HCT116 (cell line): ENCODE data around the gene ATAT1.
"Not testable (repeated sequence)": the region's sequence is repeated elsewhere in the genome, so short reads cannot be mapped to it uniquely, and the experiment has no call there.

Experiments used
- ATF3 ChIP-seq: IDR thresholded peaks from 2 replicates; pipeline ENCODE4 v1.6.1; 2012
- CEBPB ChIP-seq: IDR thresholded peaks from 2 replicates; pipeline ENCODE4 v1.6.1; 2012; ENCODE audit warnings: low read depth
- EGR1 ChIP-seq: IDR thresholded peaks from 2 replicates; pipeline ENCODE4 v1.6.1; 2012; ENCODE audit warnings: low read depth
- EZH2 ChIP-seq: fragments of 200-600 bp; sonication (generic); IDR thresholded peaks from 2 replicates; pipeline ENCODE4 v1.6.1; 2017; ENCODE audit warnings: antibody characterized with exemption, mixed run types
- EZH2phosphoT487 ChIP-seq: fragments of 200-600 bp; IDR thresholded peaks from 2 replicates; pipeline ENCODE4 v1.6.1; 2018; ENCODE audit warnings: antibody characterized with exemption, borderline replicate concordance
- FOSL1 ChIP-seq: IDR thresholded peaks from 2 replicates; pipeline ENCODE4 v1.6.1; 2012; ENCODE audit warnings: low read depth
- JUND ChIP-seq: IDR thresholded peaks from 2 replicates; pipeline ENCODE4 v1.6.1; 2012
- MAX ChIP-seq: IDR thresholded peaks from 2 replicates; pipeline ENCODE4 v1.6.1; 2012
- POLR2A ChIP-seq: IDR thresholded peaks from 2 replicates; pipeline ENCODE4 v1.7.0; 2011; ENCODE audit warnings: borderline replicate concordance; ENCODE audit not compliant: insufficient read depth, insufficient read length; ENCODE audit errors: extremely low read depth
- POLR2AphosphoS5 ChIP-seq: IDR thresholded peaks from 2 replicates; pipeline ENCODE4 v1.6.1; 2011; ENCODE audit warnings: mild to moderate bottlenecking, low read depth, low read length, moderate library complexity
- RAD21 ChIP-seq: IDR thresholded peaks from 2 replicates; pipeline ENCODE4 v1.6.1; 2012; ENCODE audit warnings: low read depth, mild to moderate bottlenecking
- REST ChIP-seq: IDR thresholded peaks from 2 replicates; pipeline ENCODE4 v1.6.1; 2012; ENCODE audit warnings: low read depth
- SIN3A ChIP-seq: IDR thresholded peaks from 2 replicates; pipeline ENCODE4 v1.6.1; 2012; ENCODE audit warnings: low read depth
- TF ChIP-seq, protein P1 (sequence below), 3 experiments: fragments of 200-600 bp in 1 of 3; sonication (generic) in 1 of 3; IDR thresholded peaks in 2 of 3; conservative IDR thresholded peaks in 1 of 3; 2 replicates each; pipeline ENCODE4 v1.5.1; 2012 to 2017; ENCODE audit warnings: low read depth in 2 of 3, low read length in 2 of 3, antibody characterized with exemption in 1 of 3, borderline replicate concordance in 1 of 3, control low read depth in 1 of 3, mild to moderate bottlenecking in 1 of 3, mixed read lengths in 1 of 3, mixed run types in 1 of 3, moderate library complexity in 1 of 3; ENCODE audit not compliant: insufficient read depth in 1 of 3

- not testable (repeated sequence) for TF ChIP-seq CEBPB, RAD21, REST, EZH2, POLR2AphosphoS5, ATF3, EZH2phosphoT487, EGR1, FOSL1, POLR2A, JUND, MAX, SIN3A
- TF ChIP-seq, protein P1, sequence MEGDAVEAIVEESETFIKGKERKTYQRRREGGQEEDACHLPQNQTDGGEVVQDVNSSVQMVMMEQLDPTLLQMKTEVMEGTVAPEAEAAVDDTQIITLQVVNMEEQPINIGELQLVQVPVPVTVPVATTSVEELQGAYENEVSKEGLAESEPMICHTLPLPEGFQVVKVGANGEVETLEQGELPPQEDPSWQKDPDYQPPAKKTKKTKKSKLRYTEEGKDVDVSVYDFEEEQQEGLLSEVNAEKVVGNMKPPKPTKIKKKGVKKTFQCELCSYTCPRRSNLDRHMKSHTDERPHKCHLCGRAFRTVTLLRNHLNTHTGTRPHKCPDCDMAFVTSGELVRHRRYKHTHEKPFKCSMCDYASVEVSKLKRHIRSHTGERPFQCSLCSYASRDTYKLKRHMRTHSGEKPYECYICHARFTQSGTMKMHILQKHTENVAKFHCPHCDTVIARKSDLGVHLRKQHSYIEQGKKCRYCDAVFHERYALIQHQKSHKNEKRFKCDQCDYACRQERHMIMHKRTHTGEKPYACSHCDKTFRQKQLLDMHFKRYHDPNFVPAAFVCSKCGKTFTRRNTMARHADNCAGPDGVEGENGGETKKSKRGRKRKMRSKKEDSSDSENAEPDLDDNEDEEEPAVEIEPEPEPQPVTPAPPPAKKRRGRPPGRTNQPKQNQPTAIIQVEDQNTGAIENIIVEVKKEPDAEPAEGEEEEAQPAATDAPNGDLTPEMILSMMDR (IDR thresholded peaks at IDR 0.05 in 2 of 3, conservative IDR thresholded peaks at IDR 0.05 in 1 of 3; ENCODE audit: borderline replicate concordance in 1 of 3, insufficient read depth in 1 of 3, low read depth in 2 of 3, low read length in 2 of 3): not testable (repeated sequence)
Observed at GRCh38 chr6:30657922-30658321, 31.2 kb downstream of the ATAT1 start.
